Body of pancreas (tissue), 4 donors: Measurements from ENCODE around the gene PRR7.

Experiments used
- POLR2A ChIP-seq, 3 donors: fragments of 450-650 bp; IDR thresholded peaks; one replicate each; pipeline ENCODE4 v1.6.1; 2016; ENCODE audit warnings: antibody characterized with exemption in 3 of 3, mild to moderate bottlenecking in 2 of 3
- TF ChIP-seq, protein P1 (sequence below), 7 experiments: fragments of 450-650 bp in 4 of 7; fragments of 200-600 bp in 3 of 7; sonication (generic) in 3 of 7; IDR thresholded peaks; one replicate each; pipeline ENCODE4 v1.5.1; 2016 to 2019; ENCODE audit warnings: antibody characterized with exemption in 7 of 7

GRCh38 chr5:177468685-177469628 lies 22.3 kb downstream of the PRR7 start:
- TF ChIP-seq, protein P1, sequence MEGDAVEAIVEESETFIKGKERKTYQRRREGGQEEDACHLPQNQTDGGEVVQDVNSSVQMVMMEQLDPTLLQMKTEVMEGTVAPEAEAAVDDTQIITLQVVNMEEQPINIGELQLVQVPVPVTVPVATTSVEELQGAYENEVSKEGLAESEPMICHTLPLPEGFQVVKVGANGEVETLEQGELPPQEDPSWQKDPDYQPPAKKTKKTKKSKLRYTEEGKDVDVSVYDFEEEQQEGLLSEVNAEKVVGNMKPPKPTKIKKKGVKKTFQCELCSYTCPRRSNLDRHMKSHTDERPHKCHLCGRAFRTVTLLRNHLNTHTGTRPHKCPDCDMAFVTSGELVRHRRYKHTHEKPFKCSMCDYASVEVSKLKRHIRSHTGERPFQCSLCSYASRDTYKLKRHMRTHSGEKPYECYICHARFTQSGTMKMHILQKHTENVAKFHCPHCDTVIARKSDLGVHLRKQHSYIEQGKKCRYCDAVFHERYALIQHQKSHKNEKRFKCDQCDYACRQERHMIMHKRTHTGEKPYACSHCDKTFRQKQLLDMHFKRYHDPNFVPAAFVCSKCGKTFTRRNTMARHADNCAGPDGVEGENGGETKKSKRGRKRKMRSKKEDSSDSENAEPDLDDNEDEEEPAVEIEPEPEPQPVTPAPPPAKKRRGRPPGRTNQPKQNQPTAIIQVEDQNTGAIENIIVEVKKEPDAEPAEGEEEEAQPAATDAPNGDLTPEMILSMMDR (IDR thresholded peaks at IDR 0.05): no peak
- no peak for TF ChIP-seq POLR2A (IDR thresholded peaks at IDR 0.05)
